CD4-positive, alpha-beta T cell treated with Interleukin-4 for 1 hour (primary cell): ENCODE results near the gene CIZ1.

Source experiments
- DNase-seq, 2 donors: peaks; one replicate each; pipeline ENCODE4 v3.0.0-alpha.2; 2020 to 2022

The CIZ1 gene

DNA sequence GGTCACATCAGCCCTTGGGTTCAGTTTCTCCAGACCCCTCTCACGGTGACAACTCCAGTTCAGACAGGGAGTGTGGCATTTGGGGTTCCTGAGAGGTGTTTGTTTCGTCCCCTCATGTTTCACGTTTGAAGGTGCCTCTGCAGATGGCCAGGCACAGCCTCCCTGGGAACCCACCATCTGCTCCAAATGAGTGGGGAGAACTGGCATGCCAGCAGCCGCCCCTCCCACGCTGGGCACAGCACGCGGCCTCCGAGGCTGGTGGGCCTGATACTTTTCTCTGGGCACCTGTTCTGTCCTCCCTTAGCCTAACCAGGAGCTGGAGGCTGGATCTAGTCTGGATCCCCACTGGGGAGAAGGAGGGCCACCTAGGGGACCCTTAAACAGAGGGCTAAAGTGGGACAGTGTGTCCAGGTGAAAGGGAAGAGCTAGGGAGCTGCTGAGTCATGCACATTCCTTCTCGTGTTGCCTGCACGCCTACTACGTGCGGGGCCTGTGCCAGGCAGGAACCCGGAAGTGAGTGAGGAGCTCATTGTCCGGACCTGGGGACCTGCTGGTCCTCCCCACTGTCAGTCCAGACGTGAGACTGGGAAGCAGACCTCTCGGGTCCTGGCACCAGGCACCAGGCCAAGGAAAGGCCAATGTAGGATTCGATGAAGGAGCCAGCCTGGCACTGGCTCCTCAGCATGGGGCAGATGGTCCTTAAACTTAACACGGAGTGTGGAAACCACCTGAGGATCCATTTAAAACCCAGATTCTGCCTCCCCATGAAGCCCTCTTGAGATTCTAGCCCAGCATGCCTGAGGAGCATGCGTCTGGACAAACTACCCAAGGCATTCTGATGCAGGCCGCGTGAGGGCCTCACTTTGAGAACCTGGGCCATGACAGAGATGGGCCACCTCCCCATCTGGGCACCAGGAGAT, 23.5 kb upstream of the CIZ1 start:
- DNase-seq = no peak

DNA sequence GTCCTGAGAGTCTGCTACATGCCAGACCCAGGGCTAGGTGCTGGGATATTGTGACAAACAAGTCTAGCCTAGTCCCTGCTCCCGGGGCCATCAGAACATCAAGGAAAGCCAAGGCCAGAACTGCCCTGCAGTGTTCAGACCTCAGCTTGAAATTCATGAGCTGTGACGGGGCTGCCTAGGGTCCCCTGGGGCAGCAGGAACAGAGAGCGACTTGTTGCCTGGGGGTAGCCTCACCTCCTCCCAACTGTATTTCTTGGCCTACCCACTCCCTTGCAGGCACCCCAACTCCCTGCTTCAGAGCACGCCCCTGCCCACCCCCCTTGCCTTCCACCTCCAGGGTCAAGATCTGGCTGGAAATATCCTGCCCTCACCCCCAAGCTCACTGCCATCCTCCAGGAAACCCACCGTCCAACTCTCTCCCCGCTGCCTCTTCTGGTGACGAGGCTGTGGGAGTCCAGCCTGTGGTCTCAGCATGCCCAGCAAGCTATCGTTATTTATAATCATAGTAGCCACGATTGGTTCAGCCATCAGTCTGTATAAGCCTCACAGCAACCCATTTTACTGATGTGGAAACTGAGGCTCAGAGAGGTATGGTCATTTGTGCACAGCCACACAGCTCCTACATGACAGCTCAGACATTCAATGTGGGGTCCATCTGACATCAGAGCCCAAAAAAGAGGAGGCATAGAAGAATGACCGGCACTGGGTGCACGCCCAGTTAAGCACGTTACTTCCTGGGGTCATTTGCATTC, 22.6 kb upstream of the CIZ1 start:
- no peak for DNase-seq

DNA sequence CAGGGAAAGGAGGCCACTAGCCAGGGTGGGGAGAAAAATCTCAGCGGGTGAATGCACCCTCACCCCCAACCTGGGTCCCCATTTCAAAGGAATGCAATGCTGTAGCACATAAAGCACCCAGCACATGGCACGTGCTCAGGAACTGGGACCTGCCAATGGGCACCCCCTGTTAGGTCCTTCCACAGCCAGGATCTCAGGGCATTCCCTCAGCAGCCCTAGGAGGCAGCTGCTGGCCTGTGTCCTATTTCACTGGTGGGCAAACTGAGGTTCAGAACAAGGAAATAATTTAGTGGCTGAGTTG, 20.6 kb upstream of the CIZ1 start:
- DNase-seq = no peak

DNA sequence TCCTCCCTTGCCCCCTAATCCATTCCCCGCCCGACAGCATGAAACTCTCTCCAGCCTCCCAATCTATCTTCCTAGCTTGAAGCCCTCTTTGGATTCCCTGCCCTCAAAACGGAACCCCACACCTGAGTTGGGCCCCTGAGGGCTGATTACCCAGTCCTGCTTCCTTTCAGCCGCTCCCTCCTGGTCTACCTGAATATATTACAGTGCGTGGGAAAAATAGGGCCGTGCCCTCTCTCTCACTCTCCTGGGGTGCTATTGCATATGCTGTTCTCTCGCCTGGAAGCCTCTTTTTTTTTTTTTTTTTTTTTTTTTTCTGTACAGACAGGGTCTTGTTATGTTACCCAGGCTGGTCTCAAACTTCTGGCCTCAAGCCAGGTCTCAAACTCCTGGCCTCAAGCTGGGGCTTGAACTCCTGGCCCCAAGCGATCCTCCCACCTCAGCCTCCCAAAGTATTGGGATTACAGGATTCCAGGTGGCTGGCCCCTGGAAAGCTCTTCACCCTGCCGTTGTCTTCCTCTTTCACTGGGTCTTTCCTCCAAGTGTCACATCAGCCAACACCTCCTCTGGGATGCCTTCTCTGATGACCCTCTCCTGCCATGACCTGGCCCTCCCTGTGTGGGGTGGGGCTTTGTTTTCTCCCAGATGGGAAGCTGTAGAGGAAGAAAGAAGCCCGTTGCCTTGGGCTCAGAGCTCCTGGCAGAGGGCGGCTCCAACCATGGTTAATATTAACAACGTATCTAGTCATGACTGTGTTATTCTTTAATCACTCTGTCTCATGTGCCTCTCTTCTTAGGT, 20.0 kb upstream of the CIZ1 start:
- DNase-seq = no peak

DNA sequence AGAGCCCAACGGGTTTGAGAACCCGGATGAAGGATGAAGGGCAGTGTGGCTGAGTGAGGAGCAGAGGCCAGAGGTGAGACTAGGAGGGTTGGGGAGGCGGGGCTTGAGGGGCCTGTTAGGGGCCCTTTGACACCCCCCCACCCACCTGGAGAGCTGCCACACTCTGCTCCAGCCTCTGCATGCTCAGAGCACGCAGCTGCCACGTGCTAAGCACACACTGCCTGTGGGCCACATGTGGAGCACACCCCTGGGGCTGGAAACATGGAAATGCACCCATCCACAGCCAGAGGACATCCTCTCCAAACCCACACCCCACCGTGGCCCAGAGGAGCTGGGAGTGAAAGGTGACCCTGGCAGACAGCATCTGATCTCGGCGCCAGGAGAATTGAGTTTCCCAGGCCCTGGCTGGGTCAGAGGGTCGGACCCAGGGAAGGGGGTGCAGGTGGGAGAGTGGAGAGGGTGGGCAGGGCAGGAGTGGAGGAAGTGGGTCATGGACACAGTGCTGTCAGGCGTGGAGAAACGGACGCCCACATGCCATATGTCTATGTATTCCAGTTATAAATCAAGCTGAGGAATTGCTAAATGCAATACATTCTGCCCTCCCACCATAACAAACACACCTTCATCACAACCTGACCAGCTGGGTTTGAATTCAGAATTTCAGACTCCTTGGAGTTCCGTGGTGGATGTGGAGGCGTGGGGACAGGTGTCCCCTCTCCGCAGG, 17.7 kb upstream of the CIZ1 start:
- no peak for DNase-seq

DNA sequence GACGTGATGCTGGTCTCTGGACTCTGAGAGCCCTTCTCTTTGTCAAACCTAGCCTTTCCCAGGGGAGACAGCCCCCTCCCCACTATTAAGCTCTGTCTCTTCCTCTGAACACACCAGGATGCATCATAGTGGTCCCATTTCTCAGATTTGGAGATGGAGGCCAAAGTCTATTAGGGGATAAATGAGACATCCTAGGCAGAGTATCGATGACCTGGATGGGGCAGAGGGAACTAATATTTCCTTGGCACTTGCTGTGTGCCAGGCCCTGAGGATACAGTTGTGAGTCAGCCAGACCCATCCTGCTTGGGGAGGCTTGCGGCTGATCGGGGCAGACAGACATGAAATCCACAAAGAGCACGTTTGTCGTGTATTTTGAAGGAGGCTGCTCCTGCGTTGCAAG, 17.0 kb upstream of the CIZ1 start:
- DNase-seq = no peak

DNA sequence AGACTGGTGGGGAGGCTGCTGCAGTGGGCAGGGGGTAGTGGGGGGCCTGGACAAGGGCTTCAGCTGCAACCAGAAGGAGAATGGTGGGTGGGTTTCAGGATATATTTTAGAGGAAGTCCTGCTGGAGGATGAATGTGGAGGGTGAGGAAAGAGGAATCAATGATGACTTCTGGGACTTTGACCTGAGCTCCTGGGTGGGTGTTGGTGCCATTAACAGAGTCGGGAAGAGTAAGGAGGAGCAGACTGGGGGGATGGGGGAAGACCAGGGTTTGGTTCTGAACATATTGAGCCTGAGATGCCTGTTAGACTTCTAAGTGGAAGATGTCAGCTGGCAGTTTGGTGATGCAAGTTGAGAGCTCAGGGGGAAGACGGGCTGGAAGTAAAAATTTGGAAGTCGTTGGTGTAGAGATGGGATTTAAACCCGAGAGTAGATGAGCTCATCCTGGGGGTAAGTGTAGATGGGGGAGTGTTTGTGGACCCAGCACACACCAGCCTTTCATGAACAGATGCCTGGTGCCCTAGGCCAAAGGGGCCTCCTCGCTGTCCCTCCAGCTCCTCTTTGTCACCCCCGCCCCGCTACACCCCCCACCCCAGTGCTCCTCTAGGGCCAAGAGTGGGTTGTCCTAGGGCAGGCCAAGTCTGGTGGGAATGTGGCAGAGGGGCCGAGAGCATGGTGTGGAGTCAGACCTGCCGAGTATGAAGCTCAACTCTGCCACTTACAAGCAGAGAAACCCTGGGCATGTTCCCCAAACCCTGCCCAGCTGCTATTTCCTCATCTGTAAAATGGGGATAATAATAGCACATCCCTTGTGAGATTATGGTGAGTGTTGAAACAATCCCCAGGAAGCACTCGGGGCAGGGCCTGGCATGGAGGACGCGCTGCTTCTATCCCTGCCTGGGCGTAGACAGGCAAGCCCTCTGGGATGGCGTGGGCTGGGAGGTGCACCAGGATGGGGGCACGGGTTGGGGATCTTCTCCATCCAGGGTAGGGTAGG, 15.8 kb upstream of the CIZ1 start:
- no peak for DNase-seq

DNA sequence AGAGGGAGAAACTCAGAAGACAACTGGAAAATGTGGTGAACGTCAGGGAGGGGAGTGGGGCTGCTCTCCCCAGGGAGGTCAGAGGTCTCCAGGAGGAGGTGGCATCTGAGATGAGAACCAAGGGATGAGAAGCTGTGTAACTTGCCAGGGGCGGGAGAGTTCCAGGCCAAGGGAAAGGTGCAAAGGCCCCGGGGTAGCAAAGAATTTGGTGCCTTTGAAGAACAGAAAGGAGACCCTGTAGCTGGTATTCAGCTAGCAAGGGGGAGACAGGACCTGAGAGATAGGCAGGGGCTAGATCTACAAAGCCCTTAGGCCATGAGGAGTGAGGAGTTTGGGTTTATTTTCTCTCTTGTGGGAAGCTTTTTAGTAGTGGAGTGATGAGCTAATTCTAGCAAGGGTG, 15.1 kb upstream of the CIZ1 start:
- DNase-seq = no peak

DNA sequence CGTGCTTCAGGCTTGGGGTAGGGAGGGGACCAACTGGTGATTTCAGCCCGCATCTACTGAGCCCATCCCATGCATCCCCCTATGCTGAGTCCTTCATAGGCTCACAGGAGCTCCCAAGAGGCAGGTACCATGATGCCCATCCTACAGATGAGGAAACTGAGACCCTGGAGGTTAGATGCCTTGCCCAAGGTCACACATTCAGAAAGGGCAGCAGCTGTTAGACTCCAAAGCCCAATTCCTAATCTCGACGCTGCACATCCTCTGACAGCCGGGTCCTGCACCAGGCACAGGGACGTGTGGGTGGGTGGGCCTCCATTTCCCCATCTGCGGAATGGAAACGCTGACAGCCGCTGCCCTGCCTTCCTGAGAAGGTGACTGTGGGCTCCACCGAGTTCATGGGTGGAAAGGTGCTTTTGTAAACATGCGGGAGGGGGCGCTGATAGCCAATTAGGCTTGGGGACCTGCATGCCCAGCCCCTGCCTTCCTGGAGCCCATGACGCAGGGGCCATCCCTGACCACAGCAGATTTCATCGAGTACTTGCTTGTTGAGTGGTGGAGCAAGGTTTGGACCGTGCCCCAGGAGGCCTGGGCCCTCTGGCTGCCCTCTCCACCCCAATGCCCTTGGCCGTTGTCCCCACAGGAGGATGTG, 14.0 kb upstream of the CIZ1 start:
- DNase-seq = no peak

DNA sequence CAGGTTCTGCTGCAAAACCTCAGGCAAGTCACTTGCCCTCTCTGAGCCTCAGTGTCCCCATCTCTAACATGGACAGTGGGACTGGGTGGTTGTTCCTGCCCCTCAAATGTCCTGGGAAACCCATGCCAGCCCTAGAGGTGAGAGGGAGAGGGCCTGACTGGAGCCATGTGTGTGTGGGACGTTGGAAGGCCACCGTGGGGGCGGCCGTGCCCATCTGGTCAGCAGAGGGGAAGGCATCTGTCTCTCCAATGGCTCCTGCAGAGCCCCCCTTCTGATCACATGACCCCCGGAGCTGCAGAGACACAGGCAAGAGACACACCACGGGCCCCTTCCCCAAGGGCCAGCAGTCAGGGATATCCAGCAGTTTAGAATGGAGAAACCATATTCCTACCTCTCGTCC, 13.5 kb upstream of the CIZ1 start:
- DNase-seq = no peak

DNA sequence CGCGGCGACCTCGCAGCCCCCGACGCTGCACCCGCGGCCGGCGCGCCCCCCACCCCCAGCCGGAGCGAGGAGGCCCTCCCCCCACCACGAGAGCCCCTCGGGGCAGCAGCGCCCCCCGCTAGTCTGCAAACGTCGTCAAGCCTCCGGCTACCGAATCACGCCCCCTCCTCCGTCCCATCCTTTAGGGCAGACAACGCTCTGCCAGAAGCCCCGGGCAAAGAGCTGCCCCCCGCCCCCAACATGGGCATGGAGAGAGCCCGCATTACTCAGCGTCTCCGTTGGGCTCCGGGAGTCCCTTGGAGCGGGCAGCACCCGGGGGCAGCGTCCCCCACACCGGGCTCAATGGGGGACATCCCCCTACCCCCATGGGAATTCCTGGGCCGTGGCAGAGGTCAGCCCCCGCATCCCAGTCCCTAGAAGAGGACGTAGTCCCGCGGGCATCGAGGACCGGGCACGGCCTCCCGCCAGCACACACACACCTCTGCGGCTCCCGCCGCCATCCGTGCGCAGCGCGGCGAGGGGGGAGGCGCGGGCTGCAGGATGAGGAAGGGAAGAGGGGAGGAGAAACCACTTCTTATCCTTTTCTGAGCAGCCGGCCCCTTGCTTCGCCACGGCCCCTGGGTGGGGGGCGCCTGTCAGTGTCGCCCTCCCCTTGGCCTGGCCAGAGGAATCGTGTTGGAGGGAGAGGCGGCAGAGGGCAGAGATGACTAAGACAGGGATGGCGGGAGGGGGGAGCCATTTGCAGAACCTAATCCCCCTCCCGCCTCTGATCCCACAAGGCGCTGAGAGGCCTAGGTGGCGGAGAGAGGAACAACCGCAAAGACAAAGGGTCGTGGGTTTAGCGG, 12.6 kb upstream of the CIZ1 start:
- DNase-seq = peak in 1 of 2 donors; percentile 21

DNA sequence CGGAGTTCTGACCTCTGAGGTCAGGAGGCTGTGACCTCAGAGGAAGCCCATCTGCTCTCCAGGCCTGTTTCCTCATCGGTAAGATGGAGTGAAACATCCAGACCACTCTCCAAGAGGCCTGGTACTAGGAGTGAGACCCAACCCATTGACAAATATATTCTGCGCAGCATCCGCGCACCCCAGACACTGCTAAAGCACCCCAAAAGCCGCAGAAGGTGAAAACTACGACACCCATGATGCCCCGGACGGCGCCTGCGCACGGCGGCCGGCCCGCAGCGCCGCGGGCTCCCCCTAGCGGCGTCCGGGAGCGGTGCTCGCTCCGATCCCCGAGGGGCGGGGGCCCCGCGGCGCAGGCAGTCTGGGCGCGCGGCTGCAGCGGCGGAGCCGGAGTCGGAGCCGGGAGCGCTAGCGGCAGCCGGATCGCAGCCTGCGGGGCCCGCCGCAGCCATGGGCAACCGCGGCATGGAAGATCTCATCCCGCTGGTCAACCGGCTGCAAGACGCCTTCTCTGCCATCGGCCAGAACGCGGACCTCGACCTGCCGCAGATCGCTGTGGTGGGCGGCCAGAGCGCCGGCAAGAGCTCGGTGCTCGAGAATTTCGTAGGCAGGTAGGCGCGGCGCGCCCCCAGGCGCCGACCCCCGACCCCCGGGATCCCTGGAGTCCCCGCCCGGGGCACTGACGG, 11.8 kb upstream of the CIZ1 start, which contains the start of gene DNM1:
TSS of gene DNM1 (plus strand) at position 356 of the 683 bp plus-strand sequence. CDS start at position 448, 92 bp downstream.
- DNase-seq = peak; percentile 73 to 80

DNA sequence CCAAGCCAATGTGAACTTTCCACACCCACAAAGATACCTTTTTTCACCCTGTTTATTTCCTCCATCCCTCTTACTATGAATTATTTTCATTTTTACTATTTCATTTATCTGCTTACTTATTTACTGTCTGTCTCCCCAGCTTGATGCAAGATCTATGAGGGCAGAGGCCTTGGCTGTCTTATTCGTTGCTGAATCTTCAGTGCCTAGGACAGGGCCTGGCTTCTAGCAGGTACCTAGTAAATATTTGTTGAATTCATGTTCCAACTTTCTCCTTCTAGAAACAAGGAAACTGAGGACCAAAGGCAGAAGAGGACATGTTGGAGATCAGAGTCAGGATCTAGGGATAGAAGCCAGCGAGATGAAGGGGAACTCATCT, 11.3 kb upstream of the CIZ1 start:
- no peak for DNase-seq

DNA sequence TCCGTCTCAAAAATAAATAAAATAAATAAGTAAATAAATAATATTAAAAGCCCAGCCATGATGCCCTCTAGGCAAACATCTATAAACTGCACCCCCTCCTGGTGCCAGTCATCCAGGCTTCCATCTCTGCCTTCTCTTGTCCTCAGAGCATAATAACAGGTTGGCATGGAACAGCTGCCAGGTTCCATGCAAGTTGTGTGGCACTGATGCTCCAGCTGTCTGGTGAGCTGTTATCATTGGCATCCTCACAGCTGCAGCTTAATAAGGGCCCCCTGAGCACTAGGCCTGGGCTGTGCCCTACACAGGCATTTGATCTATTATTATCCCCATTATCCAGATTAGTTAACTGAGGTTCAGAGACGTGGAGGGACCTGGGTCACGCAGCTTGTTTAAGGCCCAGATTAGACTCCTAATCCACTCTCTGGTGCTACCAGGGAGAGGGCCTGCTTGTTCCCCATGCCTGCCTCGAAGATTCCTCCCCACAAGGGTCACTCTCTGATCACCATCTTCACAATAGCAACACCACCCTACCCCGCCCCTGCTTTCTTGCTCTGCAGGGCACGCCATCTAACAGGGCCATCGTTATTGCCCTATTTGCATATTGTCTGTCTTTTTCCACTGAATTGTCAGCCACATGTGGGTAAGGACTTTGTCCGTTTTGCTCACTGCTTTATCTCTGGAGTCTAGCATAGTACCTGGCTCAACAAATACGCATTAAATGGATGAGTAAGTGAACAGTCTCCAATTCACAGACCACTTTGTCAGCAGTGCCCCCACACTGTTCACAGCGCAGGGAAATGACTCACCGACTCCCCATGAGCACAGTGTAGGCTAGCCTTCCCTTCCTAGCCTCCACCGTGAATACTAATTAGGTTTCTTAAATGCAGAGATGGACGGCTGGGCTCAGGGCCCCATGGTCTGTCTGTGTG, 10.3 kb upstream of the CIZ1 start:
- no peak for DNase-seq

DNA sequence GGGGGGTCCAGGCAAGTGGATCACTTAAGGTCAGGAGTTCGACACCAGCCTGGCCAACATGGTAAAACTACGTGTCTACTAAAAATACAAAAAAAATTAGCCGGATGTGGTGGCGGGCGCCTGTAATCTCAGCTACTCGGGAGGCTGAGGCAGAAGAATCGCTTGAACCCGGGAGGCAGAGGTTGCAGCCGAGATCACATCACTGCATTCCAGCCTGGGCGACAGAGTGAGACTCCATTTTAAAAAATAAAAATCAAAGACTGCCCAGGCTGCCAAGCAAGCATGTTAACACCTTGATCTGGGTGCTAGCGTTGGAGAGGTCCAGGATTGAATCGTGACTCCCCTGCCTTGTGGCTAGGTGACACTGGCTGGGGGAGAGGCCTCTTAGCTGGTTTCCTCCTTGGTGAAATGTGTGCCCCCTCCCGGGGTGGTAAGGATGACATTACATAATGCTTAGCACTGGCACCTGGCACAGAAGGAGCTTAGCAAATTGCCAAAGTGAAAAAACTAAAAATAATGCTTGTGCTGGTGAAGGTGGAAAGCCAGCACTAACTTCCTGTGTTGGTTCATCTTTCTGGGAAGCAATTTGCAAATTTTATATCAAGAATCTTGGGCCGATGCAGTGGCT, 2.2 kb upstream of the CIZ1 start:
- no peak for DNase-seq

DNA sequence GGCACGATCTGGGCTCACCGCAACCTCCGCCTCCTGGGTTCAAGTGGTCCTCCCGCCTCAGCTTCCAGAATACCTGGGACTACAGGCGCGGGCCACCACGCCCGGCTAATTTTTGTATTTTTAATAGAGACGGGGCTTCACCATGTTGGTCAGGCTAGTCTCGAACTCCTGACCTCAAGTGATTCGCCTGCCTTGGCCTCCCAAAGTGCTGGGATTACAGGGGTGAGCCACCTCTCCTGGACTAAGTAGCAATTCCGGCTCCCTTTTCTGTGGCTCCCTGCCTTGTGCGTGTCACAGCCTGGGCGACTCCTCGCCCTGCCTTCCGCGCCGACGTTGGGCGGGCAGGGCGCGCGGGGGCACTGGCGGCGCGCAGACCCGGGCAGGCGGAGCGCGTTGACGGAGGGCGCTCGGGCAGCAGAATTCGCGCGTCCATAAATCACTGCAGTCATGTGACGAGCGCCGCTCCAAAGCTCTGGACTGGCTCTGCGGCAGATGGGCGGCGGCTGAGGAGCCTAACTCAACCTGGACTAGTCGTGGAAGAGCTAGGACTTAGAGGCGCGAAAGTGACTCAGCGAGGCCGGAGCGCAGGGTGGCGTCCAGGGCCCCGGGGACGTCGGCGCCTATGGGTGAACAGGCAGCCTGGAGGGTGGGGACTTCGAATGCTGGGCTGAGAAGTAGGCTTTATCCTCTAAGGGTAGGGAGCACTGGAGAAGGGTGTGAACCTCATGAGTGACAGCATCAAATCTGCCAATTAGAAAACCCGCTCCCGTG, 1.4 kb upstream of the CIZ1 start:
- DNase-seq = peak in 1 of 2 donors; percentile 58
